PFSK-1 (cell line): ENCODE data around the gene MSLN.

Source experiments
- POLR2AphosphoS5 ChIP-seq: IDR thresholded peaks from 2 replicates; pipeline ENCODE4 v1.6.1; 2012; ENCODE audit warnings: low read depth, mild to moderate bottlenecking, control low read depth, low read length, moderate library complexity
- SIN3A ChIP-seq: IDR thresholded peaks from 2 replicates; pipeline ENCODE4 v1.6.1; 2012; ENCODE audit warnings: mild to moderate bottlenecking, low read length, moderate library complexity, borderline replicate concordance; ENCODE audit not compliant: insufficient read depth
- TF ChIP-seq, protein P1 (sequence below), 2 experiments: IDR thresholded peaks; 2 replicates each; pipeline versions ENCODE4 v1.6.1 to v1.8.0; 2011 to 2012; ENCODE audit warnings: low read depth in 2 of 2, low read length in 2 of 2, control low read depth in 1 of 2, inconsistent platforms in 1 of 2, mild to moderate bottlenecking in 1 of 2, moderate library complexity in 1 of 2; ENCODE audit not compliant: insufficient read depth in 1 of 2

DNA sequence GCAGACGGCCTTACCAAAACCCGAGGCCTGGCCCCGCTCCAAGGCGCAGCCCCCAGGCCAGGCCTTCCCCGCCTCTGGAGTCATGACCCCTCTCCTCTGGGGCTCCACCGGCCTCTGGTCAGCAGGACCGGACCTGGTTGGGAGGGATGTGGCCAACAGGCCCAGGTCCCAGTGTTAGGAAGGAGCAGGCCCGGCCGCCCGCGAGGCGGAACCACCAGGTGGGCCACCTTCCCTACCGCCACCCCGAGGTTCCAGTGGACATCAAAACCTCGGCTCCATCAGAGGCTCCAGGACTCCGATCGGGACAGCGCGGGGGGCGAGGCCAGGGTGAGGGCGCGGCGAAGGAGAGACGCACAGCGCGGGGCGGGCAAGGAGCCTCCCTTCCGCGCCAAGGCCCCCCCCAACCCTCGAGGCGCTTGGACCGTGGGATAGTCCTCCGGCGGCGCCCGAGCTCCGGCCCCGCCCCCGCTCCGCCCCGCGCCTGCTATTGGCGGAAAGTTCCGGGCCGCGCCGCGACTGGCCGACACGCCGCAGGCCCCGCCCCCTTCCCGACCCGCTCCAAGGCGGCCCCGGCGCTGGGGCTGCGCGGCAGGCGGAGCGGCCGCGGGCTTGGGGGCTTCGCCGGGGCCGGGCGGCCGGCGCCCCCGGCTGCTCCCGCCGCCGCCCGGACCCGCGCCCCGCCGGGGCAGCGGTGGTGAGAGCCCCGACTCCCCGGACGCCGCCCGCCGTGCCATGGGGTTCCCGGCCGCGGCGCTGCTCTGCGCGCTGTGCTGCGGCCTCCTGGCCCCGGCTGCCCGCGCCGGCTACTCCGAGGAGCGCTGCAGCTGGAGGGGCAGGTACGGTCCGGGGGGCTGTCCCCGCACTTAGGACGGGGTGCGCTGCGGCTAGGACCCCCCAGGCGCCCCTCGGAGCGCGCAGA lies 45.7 kb upstream of the MSLN start, which contains the start of gene METRN:
- TF ChIP-seq, protein P1, sequence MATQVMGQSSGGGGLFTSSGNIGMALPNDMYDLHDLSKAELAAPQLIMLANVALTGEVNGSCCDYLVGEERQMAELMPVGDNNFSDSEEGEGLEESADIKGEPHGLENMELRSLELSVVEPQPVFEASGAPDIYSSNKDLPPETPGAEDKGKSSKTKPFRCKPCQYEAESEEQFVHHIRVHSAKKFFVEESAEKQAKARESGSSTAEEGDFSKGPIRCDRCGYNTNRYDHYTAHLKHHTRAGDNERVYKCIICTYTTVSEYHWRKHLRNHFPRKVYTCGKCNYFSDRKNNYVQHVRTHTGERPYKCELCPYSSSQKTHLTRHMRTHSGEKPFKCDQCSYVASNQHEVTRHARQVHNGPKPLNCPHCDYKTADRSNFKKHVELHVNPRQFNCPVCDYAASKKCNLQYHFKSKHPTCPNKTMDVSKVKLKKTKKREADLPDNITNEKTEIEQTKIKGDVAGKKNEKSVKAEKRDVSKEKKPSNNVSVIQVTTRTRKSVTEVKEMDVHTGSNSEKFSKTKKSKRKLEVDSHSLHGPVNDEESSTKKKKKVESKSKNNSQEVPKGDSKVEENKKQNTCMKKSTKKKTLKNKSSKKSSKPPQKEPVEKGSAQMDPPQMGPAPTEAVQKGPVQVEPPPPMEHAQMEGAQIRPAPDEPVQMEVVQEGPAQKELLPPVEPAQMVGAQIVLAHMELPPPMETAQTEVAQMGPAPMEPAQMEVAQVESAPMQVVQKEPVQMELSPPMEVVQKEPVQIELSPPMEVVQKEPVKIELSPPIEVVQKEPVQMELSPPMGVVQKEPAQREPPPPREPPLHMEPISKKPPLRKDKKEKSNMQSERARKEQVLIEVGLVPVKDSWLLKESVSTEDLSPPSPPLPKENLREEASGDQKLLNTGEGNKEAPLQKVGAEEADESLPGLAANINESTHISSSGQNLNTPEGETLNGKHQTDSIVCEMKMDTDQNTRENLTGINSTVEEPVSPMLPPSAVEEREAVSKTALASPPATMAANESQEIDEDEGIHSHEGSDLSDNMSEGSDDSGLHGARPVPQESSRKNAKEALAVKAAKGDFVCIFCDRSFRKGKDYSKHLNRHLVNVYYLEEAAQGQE (IDR thresholded peaks at IDR 0.05; ENCODE audit: insufficient read depth in 1 of 2, low read depth in 2 of 2, low read length in 2 of 2): no peak
- TF ChIP-seq POLR2AphosphoS5: no peak
- TF ChIP-seq SIN3A: no peak
